HepG2 (cell line): ENCODE measurements around the gene BCL2L11. TPM values are rescaled to one million over a fixed set of nuclear protein-coding genes. Genes with fewer than 3 reads are reported as not detected.

ENCODE experiments used
- AGO2 ChIP-seq: fragments of 200-400 bp; formaldehyde crosslinking; optimal IDR thresholded peaks from 2 replicates; pipeline ENCODE3; 2017; ENCODE audit warnings: mild to moderate bottlenecking, low read depth, low read length, moderate library complexity
- AKNA ChIP-seq: sonication (generic); formaldehyde crosslinking; IDR thresholded peaks from 2 replicates; pipeline ENCODE4 v1.4.0; 2020; ENCODE audit warnings: missing genetic modification reagents, borderline replicate concordance
- GLI4 ChIP-seq: sonication (generic); formaldehyde crosslinking; IDR thresholded peaks from 2 replicates; pipeline ENCODE4 v1.5.1; 2020; ENCODE audit warnings: missing genetic modification reagents, mild to moderate bottlenecking, moderate library complexity, borderline replicate concordance
- IKZF4 ChIP-seq: sonication (generic); formaldehyde crosslinking; IDR thresholded peaks from 2 replicates; pipeline ENCODE4 v1.5.1; 2020; ENCODE audit warnings: borderline replicate concordance, mild to moderate bottlenecking, low read depth, missing genetic modification reagents; ENCODE audit errors: not compliant biosample characterization
- KDM4B ChIP-seq: sonication (generic); formaldehyde crosslinking; IDR thresholded peaks from 2 replicates; pipeline ENCODE4 v1.4.0; 2020; ENCODE audit warnings: missing genetic modification reagents
- KLF15 ChIP-seq: sonication (generic); formaldehyde crosslinking; IDR thresholded peaks from 2 replicates; pipeline ENCODE4 v1.8.1; 2023; ENCODE audit warnings: borderline replicate concordance, mild to moderate bottlenecking, inconsistent platforms, missing genetic modification reagents, mixed read lengths
- MAFG ChIP-seq: sonication (generic); formaldehyde crosslinking; IDR thresholded peaks from 2 replicates; pipeline ENCODE4 v1.5.1; 2020; ENCODE audit warnings: mild to moderate bottlenecking, missing genetic modification reagents
- PRPF4 ChIP-seq: fragments of 200-400 bp; formaldehyde crosslinking; IDR thresholded peaks from 2 replicates; pipeline ENCODE4 v1.6.1; 2016; ENCODE audit warnings: low read length, low read depth; ENCODE audit not compliant: poor library complexity, severe bottlenecking
- RORA ChIP-seq: sonication (generic); formaldehyde crosslinking; IDR thresholded peaks from 2 replicates; pipeline ENCODE4 v1.5.0; 2020; ENCODE audit warnings: mild to moderate bottlenecking, missing genetic modification reagents, moderate library complexity
- SALL1 ChIP-seq: sonication (generic); formaldehyde crosslinking; IDR thresholded peaks from 2 replicates; pipeline ENCODE4 v1.8.0; 2022; ENCODE audit warnings: mild to moderate bottlenecking, missing genetic modification reagents
- SPEN ChIP-seq: sonication (generic); formaldehyde crosslinking; IDR thresholded peaks from 2 replicates; pipeline ENCODE4 v1.5.1; 2020; ENCODE audit warnings: low read depth, mild to moderate bottlenecking, missing genetic modification reagents
- TFDP1 ChIP-seq: IDR thresholded peaks from 2 replicates; pipeline ENCODE4 v1.6.1; 2016; ENCODE audit warnings: missing compliant biosample characterization, missing genetic modification reagents, borderline replicate concordance
- TGIF2 ChIP-seq: IDR thresholded peaks from 2 replicates; pipeline ENCODE4 v1.6.1; 2016; ENCODE audit warnings: control low read depth, missing compliant biosample characterization
- YEATS2 ChIP-seq: sonication (generic); formaldehyde crosslinking; IDR thresholded peaks from 2 replicates; pipeline ENCODE4 v1.4.0; 2020; ENCODE audit warnings: missing genetic modification reagents, borderline replicate concordance
- YY1 ChIP-seq: IDR thresholded peaks from 2 replicates; pipeline ENCODE4 v1.6.1; 2011; ENCODE audit warnings: low read length, low read depth, moderate library complexity, mild to moderate bottlenecking; ENCODE audit not compliant: insufficient read depth, insufficient replicate concordance
- ZNF572 ChIP-seq: sonication (generic); formaldehyde crosslinking; IDR thresholded peaks from 2 replicates; pipeline ENCODE4 v1.5.1; 2020; ENCODE audit warnings: mild to moderate bottlenecking, missing genetic modification reagents
- ZNF766 ChIP-seq: sonication (generic); formaldehyde crosslinking; IDR thresholded peaks from 2 replicates; pipeline ENCODE4 v1.5.0; 2020; ENCODE audit warnings: missing genetic modification reagents, borderline replicate concordance
- polyA plus RNA-seq, 8 experiments: library from polyadenylated mRNA; depleted of rRNA in 3 of 8; stranded (reverse) in 7 of 8; unstranded in 1 of 8; fragments of >200 nt; fragmentation: Illumina TruSeq in 4 of 8; extraction: Trizol in 4 of 8; gene quantifications; 2 replicates each; pipeline versions ENCODE4 v1.2.1 to v1.2.3, GENCODE V29; 2011 to 2016; ENCODE audit warnings: low read depth in 4 of 8, missing spikeins in 1 of 8, mixed read lengths in 1 of 8; ENCODE audit not compliant: insufficient read depth in 1 of 8
- total RNA-seq, 5 experiments: library from RNA; depleted of rRNA; stranded (reverse); fragments of >200 nt; fragmentation: Illumina TruSeq; extraction: Trizol; gene quantifications; 2 replicates each; pipeline ENCODE4 v1.2.3, GENCODE V29; 2016; ENCODE audit warnings: low read depth in 1 of 5
- TF ChIP-seq, protein P1 (sequence below): sonication (generic); formaldehyde crosslinking; IDR thresholded peaks from 2 replicates; pipeline ENCODE4 v1.4.0; 2020; ENCODE audit warnings: missing genetic modification reagents, low read depth, mild to moderate bottlenecking, borderline replicate concordance
- TF ChIP-seq, protein P2 (sequence below): sonication (generic); formaldehyde crosslinking; IDR thresholded peaks from 2 replicates; pipeline ENCODE4 v1.4.0; 2020; ENCODE audit warnings: missing genetic modification reagents

Gene BCL2L11
- total and polyA plus RNA-seq, 2 of the 13 experiments (the other 11 are each of a cell fraction or from before 2014, with no cell fraction given) = 6.1 to 9.7 TPM

- TF ChIP-seq IKZF4 (peak; percentile 23), AGO2 (peak; percentile 74), ZNF766 (CRISPR knock-in tag) (peak; percentile 16; the same call in 1 of the 2 replicates), AKNA (CRISPR knock-in tag) (no peak), SPEN (CRISPR knock-in tag) (no peak; the same call in none of the 2 replicates), TGIF2 (CRISPR knock-in tag) (0 out of 2 replicates have a peak, but pooled peaks have one; percentile 9), PRPF4 (no peak), SALL1 (CRISPR knock-in tag) (peak; percentile 56), YY1 (peak; percentile 62), KLF15 (CRISPR knock-in tag) (0 out of 2 replicates have a peak, but pooled peaks have one; percentile 63), MAFG (CRISPR knock-in tag) (no peak), RORA (CRISPR knock-in tag) (no peak), GLI4 (CRISPR knock-in tag) (no peak; the same call in 1 of the 2 replicates), TFDP1 (CRISPR knock-in tag) (peak; percentile 61; the same call in 1 of the 2 replicates), ZNF572 (CRISPR knock-in tag) (no peak), YEATS2 (CRISPR knock-in tag) (no peak), KDM4B (CRISPR knock-in tag) (0 out of 2 replicates have a peak, but pooled peaks have one; percentile 39)
- TF ChIP-seq, protein P1, sequence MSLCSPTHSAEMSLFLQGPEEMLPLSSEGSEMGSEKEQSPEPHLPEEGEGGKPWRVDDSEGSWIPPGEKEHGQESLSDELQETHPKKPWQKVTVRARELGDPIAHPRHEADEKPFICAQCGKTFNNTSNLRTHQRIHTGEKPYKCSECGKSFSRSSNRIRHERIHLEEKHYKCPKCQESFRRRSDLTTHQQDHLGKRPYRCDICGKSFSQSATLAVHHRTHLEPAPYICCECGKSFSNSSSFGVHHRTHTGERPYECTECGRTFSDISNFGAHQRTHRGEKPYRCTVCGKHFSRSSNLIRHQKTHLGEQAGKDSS (CRISPR knock-in tag) = no peak
- TF ChIP-seq, protein P2, sequence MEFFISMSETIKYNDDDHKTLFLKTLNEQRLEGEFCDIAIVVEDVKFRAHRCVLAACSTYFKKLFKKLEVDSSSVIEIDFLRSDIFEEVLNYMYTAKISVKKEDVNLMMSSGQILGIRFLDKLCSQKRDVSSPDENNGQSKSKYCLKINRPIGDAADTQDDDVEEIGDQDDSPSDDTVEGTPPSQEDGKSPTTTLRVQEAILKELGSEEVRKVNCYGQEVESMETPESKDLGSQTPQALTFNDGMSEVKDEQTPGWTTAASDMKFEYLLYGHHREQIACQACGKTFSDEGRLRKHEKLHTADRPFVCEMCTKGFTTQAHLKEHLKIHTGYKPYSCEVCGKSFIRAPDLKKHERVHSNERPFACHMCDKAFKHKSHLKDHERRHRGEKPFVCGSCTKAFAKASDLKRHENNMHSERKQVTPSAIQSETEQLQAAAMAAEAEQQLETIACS (CRISPR knock-in tag) = peak; percentile 50
Observed at GRCh38 chr2:111121828-111122630, 1.3 kb downstream of the BCL2L11 start (continued).
